Inflammatory macrophage (primary cell): ENCODE measurements around the gene SAFB.
"Not testable (repeated sequence)": the region's sequence is repeated elsewhere in the genome, so short reads cannot be mapped to it uniquely, and the experiment has no call there.

Experiments used
- DNase-seq, 2 donors: peaks; one replicate each; pipeline ENCODE4 v3.0.0-alpha.2; 2020 to 2022

The SAFB gene

DNA sequence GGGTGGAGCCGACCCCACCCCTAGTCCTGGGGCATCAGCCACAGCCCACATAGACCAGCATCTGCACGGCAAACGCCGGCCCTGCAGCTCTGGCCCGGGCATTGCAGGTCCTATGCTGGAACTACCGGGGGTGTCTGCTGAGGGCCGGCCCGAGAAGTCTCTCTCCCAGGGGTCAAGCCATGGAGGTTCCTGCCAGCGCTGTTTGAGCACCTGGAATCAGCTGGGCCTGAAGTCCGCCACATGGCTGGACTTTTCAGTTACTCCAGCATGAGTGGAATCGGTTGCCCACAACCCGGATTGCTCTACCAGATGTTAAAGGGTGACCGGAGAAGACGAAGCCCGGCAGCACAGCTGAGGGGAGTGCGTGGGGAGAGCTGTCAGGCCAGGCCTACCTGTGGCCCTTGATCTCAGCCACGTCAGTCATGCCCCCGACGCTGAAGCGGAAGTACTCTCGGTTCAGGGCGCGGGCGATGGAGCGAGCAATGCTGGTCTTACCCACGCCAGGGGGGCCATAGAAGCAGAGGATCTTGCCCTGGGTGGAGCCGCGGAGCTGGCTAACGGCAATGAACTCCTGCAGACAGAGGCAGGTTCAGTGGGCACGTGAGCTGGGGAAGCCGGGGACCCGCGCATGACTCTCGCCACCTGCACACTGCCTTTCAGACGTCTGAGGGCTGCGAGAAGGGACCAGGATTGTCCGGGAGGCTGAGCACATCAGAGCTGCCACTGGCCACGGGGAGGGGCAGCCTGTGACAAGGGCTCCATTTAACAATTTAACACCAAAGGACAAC, 75.9 kb downstream of the SAFB start:
- DNase-seq: no peak

GRCh38 chr19:5700455-5701092, 77.7 kb downstream of the SAFB start:
- DNase-seq: no peak

- not testable (repeated sequence) for DNase-seq
Measured at GRCh38 chr19:5702053-5702410, 79.1 kb downstream of the SAFB start.

DNA sequence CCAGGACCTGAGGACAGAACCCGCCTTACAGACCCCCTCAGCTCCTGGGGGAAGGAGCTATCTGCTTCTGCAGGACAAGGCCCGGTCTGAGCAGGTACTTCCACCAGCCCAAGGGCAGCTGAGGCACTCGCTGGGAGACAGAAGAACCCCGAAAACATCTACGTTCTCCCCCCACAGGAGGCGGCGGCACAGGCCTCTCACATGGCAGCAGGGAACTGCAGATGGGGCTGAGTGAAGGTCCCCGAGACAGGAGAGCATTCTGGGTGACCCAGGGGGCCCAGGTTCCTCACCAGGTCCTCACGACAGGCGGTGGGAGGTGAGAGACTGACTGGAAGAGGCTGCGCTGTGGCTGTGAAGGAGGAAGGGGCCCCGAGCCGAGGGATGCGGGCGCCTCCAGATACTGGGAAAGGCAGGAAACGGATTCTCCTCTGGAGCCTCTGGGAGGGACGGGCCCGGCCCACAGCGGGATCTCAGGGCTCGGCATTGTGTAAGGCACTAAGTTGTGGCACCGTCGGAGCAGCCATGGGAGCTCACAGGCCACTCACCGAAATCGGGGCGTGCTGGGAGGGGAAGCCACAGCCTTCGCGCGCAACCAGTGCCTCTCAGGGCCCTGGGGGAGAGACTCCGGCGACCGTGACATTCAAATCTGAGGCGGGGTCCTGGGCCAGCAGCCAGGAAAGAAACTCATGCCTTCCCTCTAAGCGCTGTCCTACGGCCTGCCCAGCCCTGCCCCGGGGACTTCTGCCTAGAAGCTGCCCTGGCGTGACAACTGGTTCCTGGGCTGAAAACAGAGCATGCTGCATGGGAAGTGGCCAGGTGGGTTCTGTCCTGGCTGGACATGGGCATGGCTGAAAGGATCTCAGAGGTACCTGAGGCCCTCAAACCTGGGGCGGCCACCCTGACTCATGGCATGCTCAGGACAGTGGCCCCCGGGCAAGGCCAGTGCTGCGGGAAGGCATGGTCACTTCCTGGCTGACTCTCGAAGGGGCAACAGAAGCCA, 81.2 kb downstream of the SAFB start:
- no peak for DNase-seq

DNA sequence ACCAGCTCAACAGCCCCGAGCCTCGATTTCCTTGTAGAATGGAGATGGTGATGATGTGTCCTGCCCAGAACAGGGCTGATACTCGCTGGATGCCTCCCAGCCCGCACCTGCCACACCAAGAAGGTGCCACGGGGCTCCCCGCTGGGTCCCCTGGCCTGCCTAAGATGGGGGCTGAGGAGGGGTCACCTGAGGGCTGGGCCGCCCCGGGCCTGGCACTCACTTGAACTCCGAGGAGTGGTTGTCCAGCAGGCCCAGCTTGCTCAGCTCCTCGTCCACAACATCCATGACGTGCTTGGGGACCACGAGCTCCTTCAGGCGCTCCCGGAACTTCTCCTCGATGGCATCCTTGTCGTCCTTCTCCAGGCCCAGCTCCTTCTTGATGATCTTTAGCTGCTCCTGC, 82.7 kb downstream of the SAFB start:
- DNase-seq: no peak

- no peak for DNase-seq
Measured at GRCh38 chr19:5706876-5707573, 84.1 kb downstream of the SAFB start.

DNA sequence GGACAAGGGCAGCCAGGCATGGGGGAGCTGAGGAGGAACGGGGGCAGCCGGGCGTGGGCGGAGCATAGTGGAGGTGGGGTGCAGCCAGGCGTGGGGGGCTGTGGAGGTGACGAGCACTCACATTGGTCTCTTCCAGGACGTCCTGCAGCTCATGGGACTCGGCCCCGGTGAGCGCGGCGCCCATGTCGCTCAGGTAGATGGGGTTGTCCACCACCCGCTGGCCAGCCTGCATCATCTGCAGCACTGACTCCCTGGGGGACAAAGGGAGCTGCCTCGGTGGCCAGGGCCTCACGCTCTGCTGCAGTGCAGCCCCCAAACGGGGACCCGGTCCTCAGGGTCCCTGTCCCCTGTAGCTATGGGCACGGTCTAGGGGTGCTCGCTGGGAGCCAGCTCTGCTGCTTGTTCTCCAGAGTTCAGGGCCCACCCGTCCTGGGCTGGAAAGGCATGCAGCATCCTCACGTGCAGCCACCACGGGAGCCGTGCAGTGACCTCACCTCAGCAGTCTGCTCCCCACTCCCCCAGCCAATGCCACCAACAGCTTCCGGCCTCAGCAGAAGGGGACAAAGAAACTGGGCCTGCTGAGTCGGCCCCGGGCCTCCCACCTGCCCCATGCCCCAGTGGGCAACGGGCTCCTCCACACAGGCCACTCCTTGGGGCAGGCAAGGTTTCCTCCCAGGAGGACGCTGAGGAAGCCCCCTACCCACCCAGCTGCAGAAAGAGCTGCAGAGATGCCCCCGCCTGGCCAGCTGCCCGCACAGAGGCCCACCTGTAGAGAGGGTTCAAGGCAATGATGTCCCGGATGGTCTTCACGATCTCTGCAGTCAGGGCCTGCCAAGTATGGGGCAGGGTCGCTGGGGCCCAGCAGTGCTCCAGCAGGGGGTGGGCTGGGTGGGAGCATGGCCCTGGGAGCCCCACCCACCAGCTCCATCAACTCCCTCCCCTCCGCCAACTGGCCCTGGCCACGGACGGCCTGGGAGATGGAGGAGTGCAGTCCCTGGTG, 85.0 kb downstream of the SAFB start:
- DNase-seq: no peak

GRCh38 chr19:5711025-5711424, 88.1 kb downstream of the SAFB start:
- no peak for DNase-seq

- DNase-seq: no peak
Measured at GRCh38 chr19:5711713-5712161, 88.9 kb downstream of the SAFB start.

DNA sequence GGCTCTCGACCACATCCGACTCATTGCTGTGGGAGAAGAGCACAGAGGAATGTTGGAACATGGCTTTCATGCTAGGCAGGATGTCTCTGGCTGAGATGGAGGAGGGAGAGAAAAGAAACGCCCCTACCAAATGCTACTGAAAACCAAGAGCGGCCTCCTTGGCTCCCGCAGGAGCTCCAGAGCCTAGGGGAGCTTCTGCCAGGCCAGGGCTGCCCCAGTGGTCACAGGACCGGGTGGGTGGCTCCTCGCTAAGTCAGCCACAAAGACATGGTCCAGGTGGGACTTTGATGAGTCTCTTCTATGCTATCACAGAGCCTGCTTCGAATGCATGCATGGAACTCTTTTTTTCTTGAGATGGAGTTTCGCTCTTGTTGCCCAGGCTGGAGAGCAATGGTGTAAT, 90.3 kb downstream of the SAFB start:
- DNase-seq: no peak

- DNase-seq: no peak
Measured at GRCh38 chr19:5714816-5715215, 91.9 kb downstream of the SAFB start.

- peak; percentile 29 to 64 for DNase-seq
Measured at GRCh38 chr19:5717215-5717935, 94.5 kb downstream of the SAFB start.
